ENCODE measurements around the gene ZNF236.

Gene ZNF236

GRCh38 chr18:76977108-76977621 is 154.8 kb downstream of the ZNF236 start:
- Mint-ChIP-seq H3K27ac (peak overlapping the region; percentile 53 to 86 (median 63)), H3K36me3 (ENCODE audit: low read depth) (peaks cover 6% of the 10 kb centered on the region), H3K4me3 (no peak overlapping the region), H3K27me3 (ENCODE audit: low read depth) (no peaks in the 10 kb centered on the region), H3K9me3 (no peaks in the 10 kb centered on the region), H3K4me1 (peaks cover 93% of the 10 kb centered on the region)
- TF ChIP-seq CTCF (IDR thresholded peaks at IDR 0.05; ENCODE audit: unreplicated experiment in 3 of 3) = no peak

GRCh38 chr18:76977684-76978232 is 155.4 kb downstream of the ZNF236 start:
- Mint-ChIP-seq H3K9me3 (no peaks in the 10 kb centered on the region), H3K36me3 (ENCODE audit: low read depth) (peaks cover 6% of the 10 kb centered on the region), H3K27me3 (ENCODE audit: low read depth) (no peaks in the 10 kb centered on the region), H3K27ac (peak overlapping the region; percentile 53 to 86 (median 63)), H3K4me3 (peak overlapping the region in 2 of 3 experiments; percentile 17 to 55), H3K4me1 (peaks cover 95% of the 10 kb centered on the region)
- TF ChIP-seq CTCF (IDR thresholded peaks at IDR 0.05; ENCODE audit: unreplicated experiment in 3 of 3) = no peak

- no peak overlapping the region for H3K4me3 Mint-ChIP-seq
Measured at GRCh38 chr18:76978616-76979015, 156.3 kb downstream of the ZNF236 start.

GRCh38 chr18:76979111-76979751 is 156.9 kb downstream of the ZNF236 start:
- Mint-ChIP-seq H3K4me1 (peaks cover 89% of the 10 kb centered on the region), H3K4me3 (no peak overlapping the region), H3K9me3 (no peaks in the 10 kb centered on the region), H3K27me3 (ENCODE audit: low read depth) (no peaks in the 10 kb centered on the region), H3K27ac (peak overlapping the region; percentile 53 to 70 (median 56)), H3K36me3 (ENCODE audit: low read depth) (peaks cover 6% of the 10 kb centered on the region)
- TF ChIP-seq CTCF (IDR thresholded peaks at IDR 0.05; ENCODE audit: unreplicated experiment in 3 of 3) = no peak

More at GRCh38 chr18:76978616-76979015, 156.3 kb downstream of the ZNF236 start:
- no peak for TF ChIP-seq CTCF (IDR thresholded peaks at IDR 0.05; ENCODE audit: unreplicated experiment in 3 of 3)
- peaks cover 95% of the 10 kb centered on the region for H3K4me1 Mint-ChIP-seq
- H3K27me3 Mint-ChIP-seq (ENCODE audit: low read depth) = no peaks in the 10 kb centered on the region
- H3K36me3 Mint-ChIP-seq (ENCODE audit: low read depth) = peaks cover 6% of the 10 kb centered on the region
- H3K9me3 Mint-ChIP-seq = no peaks in the 10 kb centered on the region
- peak overlapping the region; percentile 18 to 56 (median 53) for H3K27ac Mint-ChIP-seq

GRCh38 chr18:76979906-76980305 is 157.5 kb downstream of the ZNF236 start:
- Mint-ChIP-seq H3K27me3 (ENCODE audit: low read depth) (no peaks in the 10 kb centered on the region), H3K36me3 (ENCODE audit: low read depth) (peaks cover 6% of the 10 kb centered on the region), H3K9me3 (no peaks in the 10 kb centered on the region), H3K27ac (peak overlapping the region in 2 of 3 experiments; percentile 56 to 70), H3K4me3 (peak overlapping the region in 1 of 3 experiments; percentile 1), H3K4me1 (peaks cover 82% of the 10 kb centered on the region)
- no peak for TF ChIP-seq CTCF (IDR thresholded peaks at IDR 0.05; ENCODE audit: unreplicated experiment in 3 of 3)

Data from nephron (organoid).